Thoracic aorta (tissue), 2 donors: ENCODE measurements around the gene SDK2. TPM values are rescaled to one million over a fixed set of nuclear protein-coding genes. Genes with fewer than 3 reads are reported as not detected.

Source experiments
- ATAC-seq: fragments of 150-250 bp; one replicate; pipeline ENCODE4 v1.8.0; 2017; ENCODE audit warnings: low read depth; ENCODE audit not compliant: insufficient number of reproducible peaks, low FRiP score
- DNase-seq: peaks from one replicate; pipeline ENCODE4 v3.0.0-alpha.2; 2020; ENCODE audit warnings: low spot score
- H3K27ac ChIP-seq, 2 donors: fragments of 200-600 bp; sonication (generic); 1 replicate in 1 of 2; 2 replicates in 1 of 2; pipeline ENCODE4 v1.5.1; 2016; ENCODE audit warnings: mild to moderate bottlenecking in 2 of 2, moderate library complexity in 2 of 2
- H3K27me3 ChIP-seq: fragments of 200-600 bp; sonication (generic); replicated peaks from 2 replicates; pipeline ENCODE4 v1.6.0; 2016; ENCODE audit warnings: mild to moderate bottlenecking; ENCODE audit not compliant: insufficient read depth
- H3K36me3 ChIP-seq: fragments of 200-600 bp; sonication (generic); one replicate; pipeline ENCODE4 v1.5.1; 2016
- H3K4me1 ChIP-seq, 2 donors: fragments of 200-600 bp; sonication (generic); 1 replicate in 1 of 2; 2 replicates in 1 of 2; pipeline versions ENCODE4 v1.5.1 to v1.6.0; 2016; ENCODE audit warnings: low read depth in 2 of 2, mild to moderate bottlenecking in 1 of 2; ENCODE audit not compliant: control insufficient read depth in 1 of 2
- H3K4me3 ChIP-seq: fragments of 200-600 bp; sonication (generic); 2 replicates; pipeline ENCODE4 v1.5.1; 2016; ENCODE audit warnings: mild to moderate bottlenecking
- H3K9me3 ChIP-seq: fragments of 200-600 bp; sonication (generic); 2 replicates; pipeline ENCODE4 v1.5.1; 2016
- total RNA-seq, 2 donors: library from RNA; depleted of rRNA; stranded (reverse); fragments of >200 nt; gene quantifications; one replicate each; pipeline versions ENCODE4 v1.1.0 to v1.2.3, GENCODE V29; 2016
- TF ChIP-seq, protein P1 (sequence below): fragments of 200-600 bp; sonication (generic); IDR thresholded peaks from one replicate; pipeline ENCODE4 v1.5.1; 2019; ENCODE audit warnings: antibody characterized with exemption

SDK2 gene
- total RNA-seq, 2 donors from 2014 or later: 6.0 to 8.9 TPM

DNA sequence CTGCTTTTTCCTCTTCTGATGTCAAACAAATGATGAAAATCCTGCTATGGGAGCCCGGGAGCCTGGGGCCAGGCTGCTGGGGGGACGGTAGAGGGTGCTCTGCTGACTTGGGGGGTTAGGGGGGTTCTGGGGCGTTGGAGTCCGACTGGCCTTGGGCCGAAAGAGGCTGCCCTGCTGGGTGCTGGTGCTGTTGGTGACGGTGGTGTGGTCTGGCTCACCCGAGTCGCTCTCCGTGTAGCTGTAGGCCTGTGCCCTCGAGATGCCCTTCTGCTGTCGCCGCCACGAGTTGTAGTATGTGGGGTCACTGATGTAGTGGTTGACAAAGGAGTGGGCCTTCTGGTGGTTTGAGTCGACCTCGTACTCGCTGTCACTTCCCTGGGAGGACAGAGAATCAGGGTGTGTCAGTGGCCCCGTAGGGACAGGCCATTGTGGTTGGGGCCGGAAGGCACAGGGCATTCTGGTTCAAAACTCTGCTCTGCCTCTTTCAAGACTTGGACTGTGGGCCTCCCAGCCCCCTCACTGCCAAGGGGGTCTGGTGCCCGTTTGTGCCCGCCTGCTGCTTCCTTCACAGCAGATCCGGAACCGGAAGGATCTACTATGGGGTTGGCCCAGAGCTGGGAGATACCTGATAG, 305.6 kb downstream of the SDK2 start:
- H3K4me3 ChIP-seq: peak overlapping the region; percentile 56
- H3K27me3 ChIP-seq: no peaks in the 10 kb centered on the region
- ATAC-seq (no peak), DNase-seq (no peak)
- peak overlapping the region; percentile 77 to 88 for H3K27ac ChIP-seq
- H3K9me3 ChIP-seq: no peaks in the 10 kb centered on the region
- no peaks in the 10 kb centered on the region for H3K36me3 ChIP-seq
- TF ChIP-seq, protein P1, sequence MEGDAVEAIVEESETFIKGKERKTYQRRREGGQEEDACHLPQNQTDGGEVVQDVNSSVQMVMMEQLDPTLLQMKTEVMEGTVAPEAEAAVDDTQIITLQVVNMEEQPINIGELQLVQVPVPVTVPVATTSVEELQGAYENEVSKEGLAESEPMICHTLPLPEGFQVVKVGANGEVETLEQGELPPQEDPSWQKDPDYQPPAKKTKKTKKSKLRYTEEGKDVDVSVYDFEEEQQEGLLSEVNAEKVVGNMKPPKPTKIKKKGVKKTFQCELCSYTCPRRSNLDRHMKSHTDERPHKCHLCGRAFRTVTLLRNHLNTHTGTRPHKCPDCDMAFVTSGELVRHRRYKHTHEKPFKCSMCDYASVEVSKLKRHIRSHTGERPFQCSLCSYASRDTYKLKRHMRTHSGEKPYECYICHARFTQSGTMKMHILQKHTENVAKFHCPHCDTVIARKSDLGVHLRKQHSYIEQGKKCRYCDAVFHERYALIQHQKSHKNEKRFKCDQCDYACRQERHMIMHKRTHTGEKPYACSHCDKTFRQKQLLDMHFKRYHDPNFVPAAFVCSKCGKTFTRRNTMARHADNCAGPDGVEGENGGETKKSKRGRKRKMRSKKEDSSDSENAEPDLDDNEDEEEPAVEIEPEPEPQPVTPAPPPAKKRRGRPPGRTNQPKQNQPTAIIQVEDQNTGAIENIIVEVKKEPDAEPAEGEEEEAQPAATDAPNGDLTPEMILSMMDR: no peak
- peaks cover 22 to 60% of the 10 kb centered on the region in 2 donors for H3K4me1 ChIP-seq

DNA sequence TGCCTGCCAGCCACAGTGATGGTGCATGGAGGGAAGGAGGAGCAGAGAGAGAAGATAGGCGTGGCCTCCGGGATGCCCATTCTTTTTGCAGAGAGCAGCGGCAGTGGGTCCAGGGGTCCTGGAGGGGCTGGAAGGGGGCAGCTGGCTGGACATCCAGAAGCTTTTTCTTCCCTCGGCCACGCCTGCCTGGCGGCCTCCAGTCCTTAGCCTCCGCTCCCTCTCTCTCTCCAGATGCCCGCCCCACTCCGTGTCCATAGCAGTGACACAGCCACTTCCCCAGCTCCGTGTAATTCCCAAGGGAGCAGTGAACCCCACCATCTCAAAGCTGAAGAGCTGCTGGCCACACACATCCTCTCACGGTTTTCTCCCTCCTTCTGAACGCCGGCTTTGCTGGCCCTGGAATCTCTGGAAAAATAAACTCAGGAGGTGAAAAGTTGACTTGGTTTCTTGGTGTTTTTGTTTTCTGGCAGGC, 306.2 kb downstream of the SDK2 start:
- Histone ChIP-seq H3K4me3 (peak overlapping the region; percentile 56), H3K27ac (peak overlapping the region; percentile 77 to 88), H3K36me3 (no peaks in the 10 kb centered on the region), H3K27me3 (no peaks in the 10 kb centered on the region), H3K4me1 (peaks cover 17 to 54% of the 10 kb centered on the region in 2 donors), H3K9me3 (no peaks in the 10 kb centered on the region)
- peak; percentile 38 for DNase-seq
- no peak for ATAC-seq
- TF ChIP-seq, protein P1: no peak

DNA sequence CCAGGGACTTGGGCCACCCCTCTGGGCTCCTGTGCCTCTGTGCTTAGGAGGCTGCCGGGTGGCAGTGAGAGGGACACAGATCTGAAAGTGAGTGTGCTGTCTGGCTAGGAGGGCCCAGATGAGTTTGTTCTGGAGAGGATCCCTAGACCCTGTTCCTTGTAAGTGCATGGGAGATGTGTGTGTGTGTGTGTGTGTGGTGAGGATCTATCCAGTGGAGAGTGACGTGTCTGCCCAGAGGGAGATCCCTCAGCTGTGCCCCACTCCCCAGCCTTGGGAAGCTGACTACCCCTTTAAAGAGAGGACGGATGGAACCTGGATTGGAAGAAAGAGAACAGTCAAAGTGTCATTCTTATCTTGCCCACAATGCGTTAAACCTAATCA, 306.9 kb downstream of the SDK2 start:
- TF ChIP-seq, protein P1: no peak
- ATAC-seq: no peak
- DNase-seq: no peak
- no peak overlapping the region for H3K4me3 ChIP-seq
- peak overlapping the region in 1 of 2 donors; percentile 88 for H3K27ac ChIP-seq
- H3K27me3 ChIP-seq: no peaks in the 10 kb centered on the region
- no peaks in the 10 kb centered on the region for H3K36me3 ChIP-seq
- no peaks in the 10 kb centered on the region for H3K9me3 ChIP-seq
- H3K4me1 ChIP-seq: peaks cover 10 to 46% of the 10 kb centered on the region in 2 donors

DNA sequence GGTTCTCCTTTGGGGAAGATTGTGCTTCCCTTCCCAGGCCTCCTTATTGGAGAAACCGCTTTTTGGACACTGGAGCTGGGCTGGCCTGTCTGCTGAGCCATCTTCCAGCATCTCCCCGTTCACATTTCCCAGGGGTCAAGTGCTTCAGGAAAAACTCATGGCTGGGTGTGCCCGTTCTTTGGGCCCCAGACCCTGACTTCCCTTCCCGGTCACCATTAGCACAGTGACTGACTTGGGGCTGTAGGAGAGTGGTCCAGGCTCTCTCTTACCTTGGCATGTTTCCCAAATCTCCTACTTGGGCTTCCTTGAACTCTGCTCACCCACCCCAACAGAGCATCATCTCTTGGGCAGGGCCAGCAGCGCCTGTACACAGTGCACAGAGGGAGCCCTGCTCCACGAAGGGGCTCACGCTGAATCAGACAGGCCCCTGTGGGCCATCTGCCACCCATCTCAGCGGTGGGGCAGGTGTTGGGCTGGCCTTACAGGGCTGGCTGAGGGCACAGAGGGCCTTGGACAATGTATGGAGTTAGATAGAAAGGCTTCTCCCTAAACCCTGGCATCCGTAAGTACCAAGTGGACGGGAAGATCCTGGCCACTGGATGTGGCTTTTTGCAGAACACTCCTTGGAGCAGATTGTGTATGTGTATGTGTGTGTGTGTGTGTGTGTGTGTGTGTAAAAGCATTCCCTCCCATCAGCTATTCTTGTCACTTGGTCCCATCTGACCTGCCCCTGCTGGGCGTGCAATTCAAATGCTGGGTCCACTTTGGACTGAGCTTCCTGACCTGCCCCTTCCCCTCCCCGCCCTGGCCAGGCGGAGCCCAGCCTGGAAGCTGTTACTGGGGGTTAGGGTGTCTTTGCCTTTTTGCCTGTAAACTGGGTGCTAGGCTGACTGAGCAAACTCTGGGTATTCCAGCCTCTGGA, 307.6 kb downstream of the SDK2 start:
- TF ChIP-seq, protein P1: no peak
- DNase-seq: no peak
- Histone ChIP-seq H3K4me3 (no peak overlapping the region), H3K36me3 (no peaks in the 10 kb centered on the region), H3K9me3 (no peaks in the 10 kb centered on the region), H3K4me1 (peaks cover 8 to 40% of the 10 kb centered on the region in 2 donors), H3K27ac (peak overlapping the region in 1 of 2 donors; percentile 88), H3K27me3 (no peaks in the 10 kb centered on the region)
- no peak for ATAC-seq
